Hippocampal formation (tissue), 2 donors: ENCODE data around the gene COX14.

ENCODE experiments used
- DNase-seq, 2 donors: peaks; one replicate each; lab custom pipeline; 2025; lab: John Stamatoyannopoulos, UW

The COX14 gene

DNA sequence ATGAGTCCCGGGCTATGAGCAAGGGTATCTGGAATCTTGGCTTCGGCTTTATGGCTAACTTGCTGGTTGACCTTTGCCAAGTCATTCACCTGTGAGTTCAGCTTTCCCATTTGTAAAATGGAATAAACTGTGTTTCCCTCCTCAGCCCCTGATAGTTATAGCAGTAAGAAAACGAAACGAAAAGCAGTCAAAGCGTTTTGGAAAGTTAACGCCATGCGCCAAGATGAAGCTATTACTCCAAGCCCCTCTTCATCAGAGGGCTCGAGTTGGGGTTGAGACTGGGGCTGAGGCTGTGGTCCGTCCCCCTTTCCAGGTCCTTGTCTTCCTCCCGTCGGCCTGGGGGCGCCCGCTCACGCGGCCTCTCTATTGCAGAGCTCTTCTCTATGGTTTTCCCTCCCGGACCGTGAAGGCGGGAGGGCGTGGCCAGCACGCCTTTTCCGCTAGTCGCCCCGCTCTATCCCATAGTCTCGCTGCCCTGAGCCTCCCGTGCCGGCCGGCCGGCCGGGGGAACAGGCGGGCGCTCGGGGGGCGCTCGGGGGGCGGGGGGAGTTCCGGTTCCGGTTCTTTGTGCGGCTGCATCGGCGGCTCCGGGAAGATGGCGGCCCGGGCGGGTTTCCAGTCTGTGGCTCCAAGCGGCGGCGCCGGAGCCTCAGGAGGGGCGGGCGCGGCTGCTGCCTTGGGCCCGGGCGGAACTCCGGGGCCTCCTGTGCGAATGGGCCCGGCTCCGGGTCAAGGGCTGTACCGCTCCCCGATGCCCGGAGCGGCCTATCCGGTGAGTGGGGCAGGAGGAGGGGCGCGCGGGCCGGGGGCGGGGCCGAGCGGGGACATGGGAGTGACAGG is 27.0 kb upstream of the COX14 start, which contains the start of gene SMARCD1:
Gene SMARCD1, plus strand, starts transcription at position 568 of the 840 bp plus-strand sequence. Its CDS starts 28 bp downstream, at position 596.
- peak; percentile 91 to 94 for DNase-seq

DNA sequence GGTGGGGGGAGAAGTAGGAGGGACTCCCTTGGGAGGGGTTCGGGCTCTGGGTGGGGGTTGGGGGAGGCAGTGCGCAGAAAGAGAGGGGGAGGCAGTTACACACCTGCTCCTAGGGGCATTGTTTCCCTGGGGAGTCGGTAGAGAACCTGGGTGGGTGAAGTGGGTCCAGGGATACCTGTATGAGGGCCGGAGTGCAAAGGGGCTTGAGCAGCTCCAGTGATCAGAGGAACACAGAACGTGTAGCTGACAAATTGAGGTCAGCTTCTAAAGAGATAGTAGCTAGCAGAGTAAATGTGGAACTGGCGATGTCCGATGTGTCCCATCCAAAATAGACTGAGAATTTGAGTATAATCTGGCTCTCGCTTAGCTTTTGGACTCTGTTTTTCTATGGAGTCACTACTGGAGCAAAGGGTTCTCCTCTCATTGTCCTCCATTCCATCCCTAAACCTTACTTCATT is 26.4 kb upstream of the COX14 start:
- DNase-seq = no peak

DNA sequence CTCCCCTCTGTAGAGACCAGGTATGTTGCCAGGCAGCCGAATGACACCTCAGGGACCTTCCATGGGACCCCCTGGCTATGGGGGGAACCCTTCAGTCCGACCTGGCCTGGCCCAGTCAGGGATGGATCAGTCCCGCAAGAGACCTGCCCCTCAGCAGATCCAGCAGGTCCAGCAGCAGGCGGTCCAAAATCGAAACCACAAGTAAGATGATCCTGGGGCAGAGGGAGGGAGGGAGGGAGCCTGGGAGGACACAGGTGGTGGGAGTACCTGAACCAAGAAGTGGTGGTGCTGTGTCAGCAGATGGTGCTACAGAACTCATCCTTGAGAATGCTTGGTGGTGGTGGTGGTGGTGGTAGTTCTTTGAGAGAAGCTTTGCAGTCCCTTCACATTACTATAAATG is 25.9 kb upstream of the COX14 start:
- DNase-seq = no peak

DNA sequence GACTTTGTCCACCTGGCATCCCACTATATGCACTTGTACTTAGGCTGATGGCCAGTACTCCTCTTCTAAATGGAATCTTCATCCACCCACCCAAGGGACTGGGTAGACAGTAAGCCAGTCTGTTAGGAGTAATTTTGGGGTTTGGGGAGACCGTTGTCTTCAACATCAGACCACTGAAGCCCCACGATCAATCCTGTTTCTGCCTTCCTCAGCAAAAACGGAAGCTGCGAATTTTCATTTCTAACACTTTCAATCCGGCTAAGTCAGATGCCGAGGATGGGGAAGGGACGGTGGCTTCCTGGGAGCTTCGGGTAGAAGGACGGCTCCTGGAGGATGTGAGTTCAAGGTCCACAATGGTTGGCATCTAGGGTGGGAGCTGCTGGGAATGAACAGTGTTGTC is 24.9 kb upstream of the COX14 start:
- no peak for DNase-seq

DNA sequence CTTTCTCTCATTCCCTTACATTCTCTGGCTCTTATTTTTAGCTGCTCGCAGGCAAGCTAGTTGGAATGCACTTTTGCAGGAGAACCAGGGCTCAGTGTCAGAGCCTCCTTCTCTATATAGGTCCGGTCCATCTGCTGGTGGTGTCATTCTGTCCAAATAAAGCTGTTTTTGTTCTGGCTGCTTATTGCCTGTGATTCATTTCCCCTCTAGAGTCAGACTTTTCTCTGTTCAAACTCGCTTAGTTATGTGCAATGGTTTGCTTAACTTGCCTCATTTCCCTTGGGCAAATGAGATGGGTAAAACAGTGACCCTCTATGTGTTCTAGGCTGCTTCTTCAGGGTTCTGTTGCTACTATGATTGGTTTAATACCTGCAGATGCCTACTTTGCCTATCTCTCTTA is 24.0 kb upstream of the COX14 start:
- DNase-seq = no peak

DNA sequence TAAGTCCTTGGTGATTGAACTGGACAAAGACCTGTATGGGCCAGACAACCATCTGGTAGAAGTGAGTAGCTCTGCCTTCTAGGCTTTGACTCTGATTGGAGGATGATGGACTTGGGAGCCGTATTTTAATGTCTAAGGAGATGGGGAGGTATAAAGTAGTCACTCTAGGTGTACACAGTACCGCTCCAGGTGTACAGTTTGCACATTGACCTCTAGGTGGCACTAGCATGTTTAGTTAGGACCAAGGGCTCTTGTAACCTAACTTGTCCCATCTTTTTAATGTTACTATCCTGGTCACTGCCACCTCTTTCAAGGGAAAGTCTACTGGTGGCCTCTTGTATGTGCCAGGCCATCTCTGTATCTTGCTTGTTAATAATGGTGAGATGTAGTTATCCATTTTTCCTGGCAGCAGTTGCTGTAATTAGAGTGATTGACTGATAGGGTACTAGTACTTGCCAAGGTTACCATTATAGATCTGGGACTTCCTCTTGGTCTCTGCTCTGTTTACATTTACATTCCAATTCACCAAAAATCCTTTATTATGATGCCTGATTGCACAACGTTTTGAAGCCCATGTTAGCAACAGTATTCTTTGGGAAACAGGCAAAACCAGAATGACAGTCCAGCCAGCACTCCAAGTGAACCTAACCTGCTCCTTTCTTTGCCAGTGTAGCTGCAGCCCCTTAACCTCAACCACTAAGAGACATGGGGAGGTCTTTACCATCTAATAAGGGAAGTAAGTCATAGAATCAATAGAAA is 23.3 kb upstream of the COX14 start:
- DNase-seq = peak in 1 of 2 donors; percentile 14

DNA sequence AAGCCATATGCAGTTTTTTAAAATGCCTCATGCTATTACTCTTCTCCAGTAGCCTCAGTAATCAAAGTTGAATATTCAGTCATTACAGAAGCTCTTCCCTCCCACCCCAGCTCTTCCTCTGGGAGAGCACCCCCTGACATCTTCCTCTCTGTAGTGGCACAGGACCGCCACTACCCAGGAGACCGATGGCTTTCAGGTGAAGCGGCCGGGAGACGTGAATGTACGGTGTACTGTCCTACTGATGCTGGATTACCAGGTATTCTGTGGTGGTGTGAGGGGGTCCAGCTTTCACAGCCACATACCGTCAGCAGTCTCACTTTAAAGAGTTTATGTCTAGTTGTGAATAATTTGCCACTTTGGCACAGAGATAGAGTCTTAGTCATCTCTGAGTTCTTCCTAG is 22.3 kb upstream of the COX14 start:
- DNase-seq = no peak

DNA sequence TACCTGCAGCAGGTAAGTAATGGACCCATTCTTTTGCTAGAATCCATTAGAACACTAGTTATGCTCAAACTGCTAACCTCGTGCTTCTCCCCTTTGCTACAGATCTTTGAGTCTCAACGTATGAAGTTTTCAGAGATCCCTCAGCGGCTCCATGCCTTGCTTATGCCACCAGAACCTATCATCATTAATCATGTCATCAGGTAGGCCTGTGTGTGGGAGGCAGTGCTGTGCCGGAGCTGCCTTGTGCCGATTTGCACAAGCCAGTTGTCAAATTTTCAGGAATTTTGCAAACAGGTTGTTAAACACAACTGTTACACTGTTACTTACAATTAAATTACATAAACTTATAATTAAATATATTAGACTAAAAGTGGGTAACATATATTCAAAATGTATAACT is 21.6 kb upstream of the COX14 start:
- DNase-seq = no peak

DNA sequence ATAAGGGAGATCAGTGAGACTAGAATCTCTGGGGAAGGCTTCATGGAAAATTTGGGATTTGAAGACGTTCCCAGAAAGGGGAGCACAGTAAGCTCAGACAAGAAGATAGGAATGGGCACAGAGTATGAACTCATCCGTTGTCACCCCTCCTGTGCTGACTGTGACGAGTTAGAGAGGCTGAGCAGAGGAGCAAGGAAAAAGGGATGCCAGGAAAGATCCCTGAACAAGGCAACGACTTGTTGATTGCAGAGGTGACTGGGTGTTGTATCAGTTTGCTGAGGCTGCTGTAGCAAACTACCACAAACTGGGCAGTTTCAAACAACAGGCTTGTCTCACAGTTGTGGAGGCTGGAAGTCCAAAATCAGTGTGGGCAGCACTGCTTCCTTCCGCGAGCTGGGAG is 14.1 kb upstream of the COX14 start:
- DNase-seq = no peak

DNA sequence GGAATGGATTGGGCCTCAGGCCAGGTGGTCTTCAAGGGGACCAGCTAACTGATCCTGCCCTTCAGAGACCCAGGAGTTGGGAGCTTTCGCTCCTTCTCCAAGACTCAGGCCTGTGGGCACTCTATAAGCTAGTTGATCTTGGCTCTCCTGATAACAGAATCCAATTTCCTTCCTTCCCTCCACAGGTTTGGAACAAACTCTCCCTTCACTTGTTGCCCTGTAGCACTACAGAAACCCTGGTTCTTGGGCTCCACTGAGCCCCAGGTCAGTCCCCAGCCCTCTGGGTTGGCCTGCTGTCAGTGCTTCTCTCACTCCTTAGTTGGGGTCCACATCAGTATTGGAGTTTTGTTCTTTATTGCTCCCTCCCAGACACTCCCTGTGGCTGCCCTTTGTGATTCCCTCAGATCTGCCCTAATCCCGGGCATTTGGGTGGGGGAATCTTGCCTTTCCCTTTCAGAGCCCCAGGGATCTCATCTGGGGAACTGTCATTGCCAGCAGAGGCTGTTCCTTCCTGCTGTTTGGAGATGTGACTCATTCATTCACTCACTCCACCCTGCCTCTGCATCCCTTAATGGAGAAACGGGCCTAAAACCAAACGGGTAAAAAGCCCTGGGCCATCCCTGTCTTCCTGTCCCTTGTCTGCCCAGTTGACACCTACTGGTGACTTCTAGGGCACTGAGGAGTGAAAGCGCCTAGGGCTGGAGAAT is 12.6 kb upstream of the COX14 start:
- no peak for DNase-seq

DNA sequence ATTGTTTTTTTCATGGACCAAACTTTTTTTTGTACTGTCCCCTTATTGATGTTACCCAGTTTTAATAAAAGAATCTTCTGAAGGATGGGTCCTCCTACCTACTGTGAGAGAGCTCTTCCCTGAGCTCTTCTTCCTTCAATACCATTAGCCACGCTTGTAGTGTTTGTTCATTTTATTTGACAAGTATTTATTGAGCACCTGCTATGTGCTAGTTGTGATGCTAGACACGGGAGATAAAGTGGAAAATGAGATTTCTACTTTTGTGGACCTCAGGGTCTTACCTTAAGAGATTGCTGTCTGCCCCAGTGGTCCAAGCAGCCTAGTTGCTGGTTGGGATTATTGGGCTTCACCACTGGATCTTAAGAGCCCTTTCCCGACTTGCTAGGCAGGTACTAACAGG is 11.5 kb upstream of the COX14 start:
- DNase-seq = no peak

DNA sequence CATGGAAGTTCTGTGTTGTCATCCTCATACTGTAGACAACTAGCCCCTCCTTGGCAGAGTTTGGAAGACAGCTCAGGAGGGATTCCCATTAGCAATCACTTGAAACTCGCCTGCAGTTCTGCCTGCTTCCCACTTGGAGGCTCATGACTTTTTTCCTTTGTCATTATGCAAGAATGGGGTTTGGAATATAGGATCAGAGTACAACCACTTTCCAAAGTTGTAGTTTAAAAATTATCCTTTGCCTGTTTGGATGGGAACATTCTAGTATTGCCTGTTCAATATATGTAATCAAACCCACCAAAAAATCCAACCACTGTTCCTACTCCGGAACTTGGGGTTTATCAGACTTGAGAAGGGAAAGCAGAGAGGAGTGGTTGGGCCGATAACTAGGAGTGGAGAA is 10.4 kb upstream of the COX14 start:
- peak in 1 of 2 donors; percentile 49 for DNase-seq

DNA sequence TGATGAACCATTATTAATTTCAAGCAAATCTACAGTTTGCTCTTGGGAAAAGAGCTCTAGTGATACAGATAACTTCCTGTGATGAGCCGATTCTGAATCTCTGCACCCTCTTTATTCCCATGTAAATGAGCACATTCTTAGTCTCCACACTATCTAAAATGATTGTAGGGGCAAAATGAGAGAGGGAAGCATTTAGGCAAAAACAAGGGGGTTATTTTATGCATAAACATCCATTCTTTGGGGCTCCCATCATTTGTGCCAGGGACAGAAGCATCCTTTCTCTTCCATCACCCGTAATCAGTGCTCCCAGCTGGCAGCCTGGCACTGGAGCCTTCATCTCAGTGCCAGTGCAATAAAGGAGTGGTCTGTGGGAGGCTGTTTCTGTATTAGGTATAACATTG is 9.9 kb upstream of the COX14 start:
- DNase-seq = peak; percentile 52 to 77

DNA sequence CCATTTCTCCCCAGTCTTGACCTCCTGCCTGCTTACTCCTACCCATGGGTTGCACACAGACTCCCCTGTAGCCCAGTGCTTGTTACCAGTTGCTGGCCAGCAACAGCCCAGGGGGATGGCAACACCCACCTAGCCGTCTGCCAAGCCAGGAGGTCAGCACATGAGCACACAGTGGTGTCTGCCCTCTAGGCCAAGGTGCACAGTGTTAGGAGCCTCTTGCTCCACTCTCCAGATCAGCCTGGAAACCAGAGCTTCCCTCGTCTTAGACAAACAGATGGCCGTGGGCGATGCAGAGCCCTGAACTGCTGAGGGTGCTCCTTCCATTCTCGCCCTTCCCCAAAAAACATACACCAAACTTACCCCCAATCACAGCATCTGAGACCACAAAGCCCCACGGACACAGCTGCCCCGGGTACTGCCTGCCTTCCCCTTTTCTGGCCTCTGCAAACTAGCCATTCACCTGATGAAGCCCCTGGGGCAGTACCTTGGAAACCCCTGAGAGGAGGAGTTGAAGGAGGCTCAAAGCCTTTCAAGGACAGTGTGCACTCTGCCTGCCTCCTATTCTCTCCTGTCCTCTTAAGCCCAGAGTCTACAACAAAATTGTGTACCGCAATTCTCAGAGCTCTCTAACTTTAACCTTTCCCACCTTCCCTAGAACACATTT is 9.3 kb upstream of the COX14 start:
- peak in 1 of 2 donors; percentile 46 for DNase-seq

DNA sequence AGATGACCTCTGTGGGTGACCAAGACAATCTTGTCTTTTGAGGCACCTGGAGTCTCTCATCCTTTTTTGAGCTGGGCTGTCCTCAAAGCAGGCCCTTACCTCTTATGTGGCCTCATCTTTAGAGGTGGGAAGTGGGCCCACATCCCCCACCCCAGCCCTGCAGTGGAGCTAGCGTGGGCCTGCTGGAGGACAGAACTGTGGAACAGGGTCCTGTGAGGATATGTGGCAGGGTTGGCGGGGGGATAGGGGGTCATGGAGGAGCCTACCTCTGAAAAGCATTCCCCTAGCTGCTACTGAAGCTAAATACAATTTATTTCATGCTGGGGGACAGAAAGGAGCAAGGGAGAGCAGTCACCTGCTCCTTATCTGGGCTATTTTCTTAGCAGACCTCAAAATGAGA is 8.7 kb upstream of the COX14 start:
- DNase-seq = no peak

DNA sequence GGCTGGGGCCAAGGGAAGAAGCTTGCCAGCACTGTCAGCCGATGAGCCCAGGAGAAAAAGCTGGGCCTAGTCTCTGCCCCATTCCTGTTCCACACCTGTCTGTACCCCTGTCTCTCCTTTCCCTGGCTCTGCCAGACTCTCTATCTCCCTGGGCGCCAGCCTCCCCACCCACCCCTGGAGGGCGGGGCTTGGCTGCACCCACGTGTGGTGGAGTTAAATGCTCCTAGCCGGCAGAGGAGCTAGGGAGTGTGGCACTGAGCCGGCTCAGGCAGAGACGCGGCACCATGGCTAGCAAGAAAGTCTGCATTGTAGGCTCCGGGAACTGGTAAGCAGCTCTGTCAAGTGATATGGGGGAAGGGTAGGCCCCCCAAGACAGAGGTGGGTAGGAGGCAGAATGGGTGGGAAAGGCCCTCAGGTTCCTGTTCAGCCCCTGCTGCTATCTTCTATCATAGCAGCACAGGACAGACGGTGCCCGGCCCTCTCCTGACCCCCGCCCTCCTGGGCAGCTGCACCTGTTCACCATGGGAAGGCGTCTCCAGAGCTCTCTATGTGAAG is 8.2 kb upstream of the COX14 start, which contains the start of gene GPD1:
Gene GPD1, plus strand, starts transcription at position 242 of the 555 bp plus-strand sequence. Its CDS starts 43 bp downstream, at position 285.
- DNase-seq = peak; percentile 35 to 45

DNA sequence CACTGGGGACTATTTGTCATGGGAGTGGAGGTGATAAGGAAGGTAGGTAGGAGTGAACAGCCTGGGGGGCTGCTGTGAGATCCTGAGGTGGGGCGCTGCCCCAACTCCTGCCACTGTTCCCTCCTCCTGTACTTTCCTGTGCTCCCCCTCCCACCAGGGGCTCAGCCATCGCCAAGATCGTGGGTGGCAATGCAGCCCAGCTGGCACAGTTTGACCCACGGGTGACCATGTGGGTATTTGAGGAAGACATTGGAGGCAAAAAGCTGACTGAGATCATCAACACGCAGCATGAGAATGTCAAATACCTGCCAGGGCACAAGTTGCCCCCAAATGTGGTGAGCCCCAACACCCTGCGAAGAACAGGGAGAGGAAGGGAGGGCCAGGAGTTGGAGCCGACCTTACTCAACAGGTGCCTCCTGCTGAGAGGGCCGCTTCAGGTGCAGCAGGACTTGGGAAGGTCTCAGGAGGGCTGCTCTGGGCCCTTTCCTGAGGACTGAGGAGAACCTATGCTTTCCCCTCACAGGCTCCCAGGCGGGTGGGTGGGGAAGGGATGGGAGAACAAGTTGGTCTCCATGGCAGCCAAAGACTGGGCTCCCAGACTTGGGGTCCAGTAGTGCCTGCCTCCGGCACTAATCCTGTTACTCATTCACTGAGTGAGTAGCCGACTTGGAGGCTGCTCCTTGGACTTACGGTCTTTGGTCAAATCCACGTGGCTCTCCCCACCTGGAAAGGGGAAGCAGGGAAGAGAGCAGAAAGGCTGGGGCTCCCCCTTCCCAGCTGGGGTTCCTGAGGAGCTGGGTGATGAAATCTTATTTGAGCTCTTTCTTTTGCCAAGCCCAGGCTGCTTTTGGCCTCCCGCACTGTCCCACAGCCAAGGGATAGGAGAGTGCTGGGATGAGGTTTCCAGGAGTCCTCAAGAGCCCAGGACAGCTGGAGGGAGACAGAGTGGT is 7.3 kb upstream of the COX14 start:
- no peak for DNase-seq

DNA sequence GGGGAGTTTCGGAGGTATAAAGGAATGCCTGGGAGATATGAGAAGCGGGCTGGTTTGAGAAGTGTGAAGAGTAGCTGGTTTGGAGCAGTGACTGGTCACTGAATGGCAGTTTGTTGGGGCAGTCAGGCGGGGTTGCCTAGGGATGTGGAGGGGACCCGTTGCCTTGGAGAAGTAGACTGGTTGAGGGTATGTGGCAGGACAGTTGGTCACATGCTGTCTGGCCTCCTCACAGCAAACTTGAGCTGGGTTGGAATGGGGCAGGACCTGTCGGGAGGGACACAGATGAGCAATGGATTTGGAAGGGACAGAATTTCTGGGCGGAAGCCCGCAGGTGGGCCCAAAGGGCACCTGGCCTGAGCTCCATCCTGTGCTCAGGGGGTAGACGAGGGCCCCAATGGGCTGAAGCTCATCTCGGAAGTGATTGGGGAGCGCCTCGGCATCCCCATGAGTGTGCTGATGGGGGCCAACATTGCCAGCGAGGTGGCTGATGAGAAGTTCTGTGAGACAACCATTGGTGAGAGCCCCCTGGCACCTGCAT is 6.1 kb upstream of the COX14 start:
- no peak for DNase-seq

DNA sequence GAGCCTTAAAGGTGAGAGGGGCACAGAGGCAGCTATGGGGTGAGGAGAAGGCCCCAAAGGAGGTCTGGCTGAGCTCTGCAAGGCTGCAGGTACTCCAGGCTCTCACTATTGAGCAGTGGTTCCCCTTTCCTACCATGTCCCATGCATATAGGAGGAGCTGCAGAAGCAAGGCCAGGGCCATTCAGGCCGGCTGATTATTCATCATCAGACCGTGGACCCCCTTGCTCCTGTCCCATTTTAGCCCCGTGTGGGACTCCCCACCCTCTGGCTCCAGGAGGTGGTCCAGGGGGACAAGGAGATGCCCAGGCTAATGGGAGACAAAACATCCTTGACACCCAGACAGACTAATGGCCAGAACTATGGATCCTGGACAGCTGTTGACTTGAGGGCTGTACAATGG is 5.1 kb upstream of the COX14 start:
- no peak for DNase-seq
